Measurements from ENCODE around the gene DNM1L.

DNM1L gene

DNA sequence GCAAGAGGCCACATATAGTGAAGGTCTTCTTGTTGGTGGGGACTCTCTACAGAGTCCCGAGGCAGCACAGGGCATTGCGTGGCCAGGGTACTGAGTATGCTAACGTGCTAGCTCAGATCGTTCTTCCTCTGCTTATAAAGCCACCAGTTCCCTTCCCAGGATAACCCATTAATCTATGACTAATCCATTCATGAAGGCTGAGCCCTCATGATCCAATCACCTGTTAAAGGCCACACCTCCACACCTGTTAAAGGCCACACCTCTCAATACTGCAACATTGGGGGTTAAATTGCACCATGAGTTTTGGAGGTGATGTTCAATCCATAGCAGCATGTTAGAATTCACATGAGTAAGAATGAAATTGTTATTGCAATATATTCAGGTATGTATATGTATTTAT, 89.4 kb downstream of the DNM1L start:
- H3K36me3 ChIP-seq (ENCODE audit: control insufficient read depth in 5 of 5, insufficient read depth in 5 of 5, low read length in 5 of 5), result no peaks in the 10 kb centered on the region
- no peaks in the 10 kb centered on the region for H3K9me3 ChIP-seq (ENCODE audit: control insufficient read depth in 5 of 5, low read length in 5 of 5)
- H3K27me3 ChIP-seq (ENCODE audit: control insufficient read depth in 5 of 5, insufficient read depth in 4 of 5, low read length in 5 of 5), result peaks cover 0 to 3% (median 0%) of the 10 kb centered on the region in 5 donors
- no peak overlapping the region for H3K4me3 ChIP-seq (ENCODE audit: low read depth in 1 of 5, low read length in 5 of 5)
- no peaks in the 10 kb centered on the region for H3K4me1 ChIP-seq (ENCODE audit: control insufficient read depth in 5 of 5, insufficient read depth in 5 of 5, low read length in 5 of 5)
- H3K9ac ChIP-seq (ENCODE audit: low read length in 5 of 5), result no peak overlapping the region
- H3K27ac ChIP-seq (ENCODE audit: low read depth, low read length), result no peak overlapping the region

DNA sequence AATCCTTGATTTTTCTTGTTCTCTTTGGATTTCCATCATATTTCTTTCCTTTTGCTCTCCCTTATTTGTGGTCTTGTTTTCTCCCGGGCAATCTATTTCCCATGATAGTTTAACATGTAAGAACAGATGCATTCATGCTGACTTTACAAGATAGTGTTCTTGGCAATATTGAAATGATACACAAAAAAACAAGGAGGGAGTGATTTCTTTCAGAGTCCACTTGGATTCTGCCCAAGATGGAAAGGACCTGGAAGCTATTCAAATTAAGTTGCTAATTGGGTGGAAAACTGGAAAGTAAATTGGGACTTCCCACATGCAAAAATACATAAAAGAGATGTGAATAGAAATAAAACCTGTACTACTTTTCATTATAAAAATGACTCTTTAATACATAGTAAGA, 91.0 kb downstream of the DNM1L start:
- Histone ChIP-seq H3K27me3 (ENCODE audit: control insufficient read depth in 5 of 5, insufficient read depth in 4 of 5, low read length in 5 of 5) (peaks cover 0 to 3% (median 2%) of the 10 kb centered on the region in 5 donors), H3K9me3 (ENCODE audit: control insufficient read depth in 5 of 5, low read length in 5 of 5) (no peaks in the 10 kb centered on the region), H3K4me3 (ENCODE audit: low read depth in 1 of 5, low read length in 5 of 5) (no peak overlapping the region), H3K27ac (ENCODE audit: low read depth, low read length) (no peak overlapping the region), H3K4me1 (ENCODE audit: control insufficient read depth in 5 of 5, insufficient read depth in 5 of 5, low read length in 5 of 5) (no peaks in the 10 kb centered on the region), H3K9ac (ENCODE audit: low read length in 5 of 5) (no peak overlapping the region), H3K36me3 (ENCODE audit: control insufficient read depth in 5 of 5, insufficient read depth in 5 of 5, low read length in 5 of 5) (no peaks in the 10 kb centered on the region)

GRCh38 chr12:32773691-32774090, 94.6 kb downstream of the DNM1L start:
- Histone ChIP-seq H3K27ac (ENCODE audit: low read depth, low read length) (no peak overlapping the region), H3K9me3 (ENCODE audit: control insufficient read depth in 5 of 5, low read length in 5 of 5) (no peaks in the 10 kb centered on the region), H3K27me3 (ENCODE audit: control insufficient read depth in 5 of 5, insufficient read depth in 4 of 5, low read length in 5 of 5) (peaks cover 0 to 3% (median 0%) of the 10 kb centered on the region in 5 donors), H3K9ac (ENCODE audit: low read length in 5 of 5) (no peak overlapping the region), H3K4me3 (ENCODE audit: low read depth in 1 of 5, low read length in 5 of 5) (no peak overlapping the region), H3K4me1 (ENCODE audit: control insufficient read depth in 5 of 5, insufficient read depth in 5 of 5, low read length in 5 of 5) (no peaks in the 10 kb centered on the region), H3K36me3 (ENCODE audit: control insufficient read depth in 5 of 5, insufficient read depth in 5 of 5, low read length in 5 of 5) (no peaks in the 10 kb centered on the region)

DNA sequence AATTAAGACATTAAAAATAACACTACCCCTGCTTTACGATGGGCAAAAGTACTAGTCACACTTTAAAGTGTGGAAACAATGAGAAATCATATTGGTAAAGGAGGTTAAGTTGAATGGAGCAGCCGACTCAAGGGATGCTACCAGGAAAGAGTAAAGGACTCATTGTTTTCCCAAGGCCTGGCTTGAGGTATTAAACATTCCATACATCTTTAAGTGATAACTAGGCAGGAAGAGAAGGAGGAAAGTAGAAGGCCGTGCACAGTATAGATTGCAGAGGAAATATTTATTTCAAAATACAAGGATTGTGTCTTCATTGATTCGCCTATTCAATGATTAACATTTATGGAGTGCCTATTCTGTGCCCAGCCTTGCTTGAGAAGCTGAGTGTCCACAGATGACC, 97.2 kb downstream of the DNM1L start:
- peaks cover 0 to 3% (median 0%) of the 10 kb centered on the region in 5 donors for H3K27me3 ChIP-seq (ENCODE audit: control insufficient read depth in 5 of 5, insufficient read depth in 4 of 5, low read length in 5 of 5)
- H3K4me3 ChIP-seq (ENCODE audit: low read depth in 1 of 5, low read length in 5 of 5), result no peak overlapping the region

GRCh38 chr12:32777159-32777558, 98.1 kb downstream of the DNM1L start:
- Histone ChIP-seq H3K27ac (ENCODE audit: low read depth, low read length) (no peak overlapping the region), H3K27me3 (ENCODE audit: control insufficient read depth in 5 of 5, insufficient read depth in 4 of 5, low read length in 5 of 5) (peaks cover 0 to 3% (median 0%) of the 10 kb centered on the region in 5 donors), H3K4me1 (ENCODE audit: control insufficient read depth in 5 of 5, insufficient read depth in 5 of 5, low read length in 5 of 5) (peaks cover 0 to 7% (median 0%) of the 10 kb centered on the region in 5 donors), H3K9me3 (ENCODE audit: control insufficient read depth in 5 of 5, low read length in 5 of 5) (no peaks in the 10 kb centered on the region), H3K36me3 (ENCODE audit: control insufficient read depth in 5 of 5, insufficient read depth in 5 of 5, low read length in 5 of 5) (no peaks in the 10 kb centered on the region), H3K9ac (ENCODE audit: low read length in 5 of 5) (no peak overlapping the region), H3K4me3 (ENCODE audit: low read depth in 1 of 5, low read length in 5 of 5) (no peak overlapping the region)

More for the DNA sequence above, 97.2 kb downstream of the DNM1L start:
- no peaks in the 10 kb centered on the region for H3K9me3 ChIP-seq (ENCODE audit: control insufficient read depth in 5 of 5, low read length in 5 of 5)
- H3K9ac ChIP-seq (ENCODE audit: low read length in 5 of 5), result no peak overlapping the region
- H3K36me3 ChIP-seq (ENCODE audit: control insufficient read depth in 5 of 5, insufficient read depth in 5 of 5, low read length in 5 of 5), result no peaks in the 10 kb centered on the region
- peaks cover 0 to 7% (median 0%) of the 10 kb centered on the region in 5 donors for H3K4me1 ChIP-seq (ENCODE audit: control insufficient read depth in 5 of 5, insufficient read depth in 5 of 5, low read length in 5 of 5)
- H3K27ac ChIP-seq (ENCODE audit: low read depth, low read length), result no peak overlapping the region

DNA sequence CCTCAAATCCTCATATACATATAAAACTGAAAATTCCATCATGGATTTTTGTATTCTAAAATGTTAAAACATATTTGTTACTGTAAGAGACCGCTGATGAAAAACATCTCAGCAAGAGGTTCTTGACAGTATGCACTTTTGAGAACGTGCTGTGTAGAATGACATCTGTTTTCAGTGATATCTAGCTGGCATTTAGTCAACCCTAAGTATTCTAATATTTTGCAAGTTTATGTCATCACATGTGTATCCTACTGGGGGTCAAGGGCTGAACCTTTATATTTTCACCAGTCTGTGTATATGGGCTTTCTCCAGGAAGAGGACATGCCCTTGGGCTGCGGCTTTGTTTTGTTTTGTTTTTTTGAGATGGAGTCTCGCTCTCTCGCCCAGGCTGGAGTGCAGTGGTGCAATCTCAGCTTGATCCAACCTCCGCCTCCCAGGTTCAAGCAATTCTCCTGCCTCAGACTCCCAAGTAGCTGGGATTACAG, 98.6 kb downstream of the DNM1L start:
- H3K36me3 ChIP-seq (ENCODE audit: control insufficient read depth in 5 of 5, insufficient read depth in 5 of 5, low read length in 5 of 5), result no peaks in the 10 kb centered on the region

GRCh38 chr12:32780071-32780470, 101.0 kb downstream of the DNM1L start:
- no peak overlapping the region for H3K4me3 ChIP-seq (ENCODE audit: low read depth in 1 of 5, low read length in 5 of 5)
- H3K9ac ChIP-seq (ENCODE audit: low read length in 5 of 5), result no peak overlapping the region
- H3K4me1 ChIP-seq (ENCODE audit: control insufficient read depth in 5 of 5, insufficient read depth in 5 of 5, low read length in 5 of 5), result peaks cover 0 to 7% (median 0%) of the 10 kb centered on the region in 5 donors
- H3K27ac ChIP-seq (ENCODE audit: low read depth, low read length), result no peak overlapping the region
- H3K27me3 ChIP-seq (ENCODE audit: control insufficient read depth in 5 of 5, insufficient read depth in 4 of 5, low read length in 5 of 5), result no peaks in the 10 kb centered on the region
- no peaks in the 10 kb centered on the region for H3K36me3 ChIP-seq (ENCODE audit: control insufficient read depth in 5 of 5, insufficient read depth in 5 of 5, low read length in 5 of 5)
- H3K9me3 ChIP-seq (ENCODE audit: control insufficient read depth in 5 of 5, low read length in 5 of 5), result no peaks in the 10 kb centered on the region

More for the DNA sequence above, 98.6 kb downstream of the DNM1L start:
- H3K9me3 ChIP-seq (ENCODE audit: control insufficient read depth in 5 of 5, low read length in 5 of 5), result no peaks in the 10 kb centered on the region
- H3K4me3 ChIP-seq (ENCODE audit: low read depth in 1 of 5, low read length in 5 of 5), result no peak overlapping the region
- no peak overlapping the region for H3K9ac ChIP-seq (ENCODE audit: low read length in 5 of 5)
- H3K27ac ChIP-seq (ENCODE audit: low read depth, low read length), result no peak overlapping the region
- peaks cover 0 to 3% (median 0%) of the 10 kb centered on the region in 5 donors for H3K27me3 ChIP-seq (ENCODE audit: control insufficient read depth in 5 of 5, insufficient read depth in 4 of 5, low read length in 5 of 5)
- H3K4me1 ChIP-seq (ENCODE audit: control insufficient read depth in 5 of 5, insufficient read depth in 5 of 5, low read length in 5 of 5), result peaks cover 0 to 7% (median 0%) of the 10 kb centered on the region in 5 donors

DNA sequence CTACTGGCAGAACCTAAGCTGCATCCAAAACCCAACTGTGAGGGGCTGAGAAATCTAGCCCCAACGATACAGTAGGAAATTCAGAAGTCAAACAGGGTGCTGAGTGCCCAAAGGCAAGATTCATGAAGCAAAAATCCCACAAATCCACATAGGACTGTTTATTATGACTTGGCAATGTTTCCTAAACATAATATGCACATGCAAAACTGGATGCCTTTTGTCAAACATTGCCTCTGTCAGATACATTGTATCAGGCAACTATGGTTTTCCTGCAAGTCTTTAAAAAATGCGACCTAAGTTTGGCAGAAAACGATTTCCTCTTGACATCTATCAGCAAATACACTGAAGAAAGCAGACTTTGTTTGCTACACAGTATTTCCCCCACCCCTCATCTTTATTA, 103.9 kb downstream of the DNM1L start:
- H3K27me3 ChIP-seq (ENCODE audit: control insufficient read depth in 5 of 5, insufficient read depth in 4 of 5, low read length in 5 of 5), result no peaks in the 10 kb centered on the region
- H3K36me3 ChIP-seq (ENCODE audit: control insufficient read depth in 5 of 5, insufficient read depth in 5 of 5, low read length in 5 of 5), result no peaks in the 10 kb centered on the region
- no peak overlapping the region for H3K27ac ChIP-seq (ENCODE audit: low read depth, low read length)
- H3K4me1 ChIP-seq (ENCODE audit: control insufficient read depth in 5 of 5, insufficient read depth in 5 of 5, low read length in 5 of 5), result peaks cover 0 to 7% (median 0%) of the 10 kb centered on the region in 5 donors
- no peak overlapping the region for H3K4me3 ChIP-seq (ENCODE audit: low read depth in 1 of 5, low read length in 5 of 5)
- H3K9ac ChIP-seq (ENCODE audit: low read length in 5 of 5), result no peak overlapping the region
- H3K9me3 ChIP-seq (ENCODE audit: control insufficient read depth in 5 of 5, low read length in 5 of 5), result no peaks in the 10 kb centered on the region

DNA sequence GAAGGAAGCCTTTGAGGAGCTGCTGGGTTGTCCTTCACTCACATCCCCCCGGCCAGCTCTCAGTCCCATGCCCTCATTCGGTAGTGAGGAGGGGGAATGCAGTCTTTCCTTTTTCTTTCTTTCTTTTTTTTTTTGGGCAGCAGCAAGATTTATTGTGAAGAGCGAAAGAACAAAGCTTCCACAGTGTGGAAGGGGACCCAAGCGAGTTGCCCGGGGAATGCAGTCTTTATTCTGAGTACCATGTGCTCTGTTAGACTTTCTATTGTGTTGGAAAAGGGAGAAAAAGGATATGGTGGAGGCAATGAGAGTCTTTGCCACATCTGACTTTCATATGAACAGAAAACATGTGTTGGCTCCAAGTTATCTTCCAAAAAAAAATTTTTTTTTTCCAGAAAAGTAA, 106.5 kb downstream of the DNM1L start:
- Histone ChIP-seq H3K36me3 (ENCODE audit: control insufficient read depth in 5 of 5, insufficient read depth in 5 of 5, low read length in 5 of 5) (no peaks in the 10 kb centered on the region), H3K9ac (ENCODE audit: low read length in 5 of 5) (no peak overlapping the region), H3K27ac (ENCODE audit: low read depth, low read length) (no peak overlapping the region), H3K27me3 (ENCODE audit: control insufficient read depth in 5 of 5, insufficient read depth in 4 of 5, low read length in 5 of 5) (no peaks in the 10 kb centered on the region), H3K4me3 (ENCODE audit: low read depth in 1 of 5, low read length in 5 of 5) (no peak overlapping the region), H3K4me1 (ENCODE audit: control insufficient read depth in 5 of 5, insufficient read depth in 5 of 5, low read length in 5 of 5) (peaks cover 0 to 4% (median 0%) of the 10 kb centered on the region in 5 donors), H3K9me3 (ENCODE audit: control insufficient read depth in 5 of 5, low read length in 5 of 5) (no peaks in the 10 kb centered on the region)

DNA sequence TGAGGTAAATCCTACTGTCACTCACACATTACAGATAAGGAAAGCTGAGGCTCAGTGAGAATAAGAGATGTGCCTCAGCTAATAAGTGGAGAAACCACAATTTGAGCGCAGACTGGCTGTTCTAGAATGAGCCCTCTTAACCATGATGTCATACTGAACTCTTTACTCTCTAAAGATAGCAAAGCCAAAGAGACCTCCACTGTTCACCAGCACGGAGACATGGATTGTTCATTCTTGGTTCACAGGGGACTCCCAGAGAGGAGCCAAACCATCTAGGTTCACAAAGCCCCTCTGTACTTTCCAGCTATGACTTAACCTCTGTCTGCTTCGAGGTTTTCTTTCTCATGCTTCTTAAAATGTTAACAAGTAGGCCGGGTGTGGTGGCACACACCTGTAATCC, 109.3 kb downstream of the DNM1L start:
- Histone ChIP-seq H3K27ac (ENCODE audit: low read depth, low read length) (no peak overlapping the region), H3K27me3 (ENCODE audit: control insufficient read depth in 5 of 5, insufficient read depth in 4 of 5, low read length in 5 of 5) (no peaks in the 10 kb centered on the region), H3K4me1 (ENCODE audit: control insufficient read depth in 5 of 5, insufficient read depth in 5 of 5, low read length in 5 of 5) (no peaks in the 10 kb centered on the region), H3K9me3 (ENCODE audit: control insufficient read depth in 5 of 5, low read length in 5 of 5) (no peaks in the 10 kb centered on the region), H3K9ac (ENCODE audit: low read length in 5 of 5) (no peak overlapping the region), H3K4me3 (ENCODE audit: low read depth in 1 of 5, low read length in 5 of 5) (no peak overlapping the region), H3K36me3 (ENCODE audit: control insufficient read depth in 5 of 5, insufficient read depth in 5 of 5, low read length in 5 of 5) (no peaks in the 10 kb centered on the region)
